IPS-18c (cell line): ENCODE data around the gene CBLB.
A peak's percentile ranks its signal among the peaks of the same experiment; 100 is the strongest.

Source experiments
- H3K4me3 ChIP-seq: 2 replicates; pipeline ENCODE4 v1.7.0; 2013; ENCODE audit warnings: low read depth, mild to moderate bottlenecking, low read length, moderate library complexity; ENCODE audit not compliant: insufficient read depth
- H3K9me3 ChIP-seq: one replicate; pipeline ENCODE4 v1.6.1; 2013; ENCODE audit warnings: mild to moderate bottlenecking, low read length, moderate library complexity; ENCODE audit not compliant: control insufficient read depth, insufficient read depth

Gene CBLB

DNA sequence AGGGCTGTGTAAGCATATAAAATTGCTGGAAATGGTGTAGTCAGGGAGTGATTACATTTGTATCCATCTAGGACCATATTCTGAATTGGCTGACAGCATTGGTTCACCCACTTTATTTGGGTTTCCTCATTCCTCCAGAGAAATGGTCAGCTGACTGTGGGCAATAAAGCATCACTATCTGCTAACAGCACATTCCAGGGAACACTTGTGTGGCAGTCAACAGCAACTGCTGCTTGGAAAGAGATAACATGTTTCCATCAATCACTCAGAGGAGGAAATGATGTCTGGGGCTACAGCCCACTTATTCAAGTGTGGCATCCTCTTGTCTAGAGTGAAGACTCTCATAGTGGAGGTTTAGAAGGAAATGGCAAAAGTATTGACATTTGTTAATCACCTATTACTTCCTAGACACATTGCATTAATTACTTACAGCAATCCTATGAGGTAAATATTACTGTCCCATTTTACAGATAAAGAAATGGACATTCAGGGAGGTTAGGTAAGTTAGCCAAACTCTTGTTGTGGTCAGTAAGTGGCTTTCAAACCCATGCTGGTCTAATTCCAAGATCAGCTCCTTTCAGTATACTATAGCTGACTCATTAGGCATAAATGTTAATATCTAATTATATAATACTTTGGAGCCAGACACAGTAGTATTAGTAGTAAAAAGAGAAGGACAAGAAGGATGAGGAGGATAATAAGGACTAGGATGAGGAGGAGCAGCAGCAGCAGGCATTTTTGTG is 254.4 kb downstream of the CBLB start:
- Histone ChIP-seq H3K9me3 (no peaks in the 10 kb centered on the region), H3K4me3 (no peak overlapping the region)

- peaks cover 3% of the 10 kb centered on the region for H3K9me3 ChIP-seq
- H3K4me3 ChIP-seq: no peak overlapping the region
Observed at GRCh38 chr3:105613120-105613519, 255.7 kb downstream of the CBLB start.

DNA sequence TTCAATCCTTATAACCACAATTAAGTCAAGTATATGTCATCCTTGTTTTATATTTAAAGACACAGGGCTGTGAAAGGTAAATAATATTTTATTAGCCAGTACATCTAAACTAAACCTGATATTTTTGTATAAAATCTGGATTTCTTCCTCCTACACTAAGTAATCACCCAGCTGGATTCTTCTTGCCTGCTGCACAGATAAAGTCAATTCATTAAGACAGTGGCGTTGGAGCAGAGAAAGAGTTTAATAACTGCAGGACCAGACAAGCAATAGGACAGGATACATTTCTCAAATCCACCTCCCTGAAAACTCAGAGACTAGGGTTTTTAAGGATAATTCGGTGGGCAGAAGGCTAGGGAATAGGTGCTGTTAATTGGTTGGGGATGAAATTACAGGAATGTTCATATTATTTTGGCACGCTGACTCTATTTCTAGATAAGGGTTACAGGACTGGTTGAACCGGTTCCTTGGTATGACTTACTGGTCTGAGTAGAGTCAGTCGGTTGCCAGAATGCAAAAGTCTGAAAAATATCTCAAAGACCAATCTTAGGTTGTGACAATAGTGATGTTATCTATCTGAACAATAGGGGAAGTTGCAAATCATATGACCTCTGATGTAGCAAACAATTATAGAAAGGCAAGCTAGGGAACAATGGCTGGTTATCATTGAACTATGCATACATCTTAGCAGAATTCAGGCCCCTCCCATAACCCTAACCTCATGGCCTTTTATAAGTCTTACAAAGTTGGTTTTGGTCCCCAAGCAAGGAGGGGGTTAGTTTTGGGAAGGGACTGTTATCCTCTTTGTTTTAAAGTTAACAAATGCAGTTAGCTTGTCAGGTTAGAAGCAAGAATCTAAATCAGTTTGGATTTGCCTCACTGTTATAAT is 257.3 kb downstream of the CBLB start:
- Histone ChIP-seq H3K9me3 (peaks cover 3% of the 10 kb centered on the region), H3K4me3 (no peak overlapping the region)

DNA sequence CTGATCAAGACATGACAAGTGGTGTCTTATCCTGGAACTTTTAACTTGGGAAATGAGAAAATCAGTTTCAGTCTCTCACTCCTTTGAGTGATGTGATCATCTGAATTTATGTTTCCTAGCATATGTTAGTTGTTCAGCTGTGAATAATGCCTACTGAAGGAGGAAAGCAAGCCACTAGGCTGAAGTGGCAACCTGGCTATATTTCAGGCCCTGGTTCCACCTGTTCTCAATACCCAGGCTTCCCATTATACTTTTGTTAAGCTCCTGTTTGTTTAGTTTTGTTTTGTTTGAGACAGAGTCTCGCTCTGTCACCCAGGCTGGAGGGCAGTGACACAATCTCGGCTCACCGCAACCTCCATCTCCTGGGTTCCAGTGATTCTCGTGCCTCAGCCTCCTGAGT is 258.3 kb downstream of the CBLB start:
- peaks cover 3% of the 10 kb centered on the region for H3K9me3 ChIP-seq
- H3K4me3 ChIP-seq: no peak overlapping the region

DNA sequence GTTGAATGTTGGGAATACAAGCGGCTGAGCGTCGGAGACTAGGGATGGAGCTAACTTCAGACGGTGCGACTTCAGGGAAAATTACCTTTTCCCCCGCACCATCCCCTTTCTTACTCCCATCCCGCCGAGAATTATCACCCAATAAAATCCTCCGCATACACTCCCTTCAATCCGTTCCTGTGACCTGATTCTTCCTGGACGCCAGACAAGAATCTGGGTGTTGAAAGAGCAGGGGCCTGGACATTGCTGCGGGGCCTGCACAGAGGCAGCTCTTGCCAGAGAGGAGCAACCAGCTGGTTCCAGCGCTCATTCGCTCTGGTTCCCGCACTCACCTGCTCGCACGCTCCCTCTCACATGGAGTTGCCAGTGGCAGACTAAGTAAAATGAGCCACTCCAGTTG is 260.2 kb downstream of the CBLB start:
- H3K4me3 ChIP-seq: peak overlapping the region; percentile 62

DNA sequence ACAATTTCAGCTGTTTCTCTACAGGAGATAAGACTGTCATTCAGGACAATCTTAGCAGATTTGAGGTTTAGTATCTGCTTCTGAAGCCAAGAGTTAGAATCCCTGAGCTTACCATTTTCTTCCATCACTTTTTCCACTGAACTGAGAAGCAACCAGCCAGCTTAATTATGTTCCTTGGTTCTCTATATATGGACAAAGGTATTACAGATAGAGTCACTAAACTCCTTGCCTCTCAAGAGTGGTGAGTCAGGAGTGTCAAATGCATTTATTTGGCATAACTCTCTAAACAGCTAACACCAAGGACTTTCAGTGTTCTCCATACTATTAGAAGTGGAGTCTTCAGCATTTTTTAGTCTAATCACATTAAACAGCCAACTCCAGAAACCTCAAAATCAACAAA is 262.8 kb downstream of the CBLB start:
- no peak overlapping the region for H3K4me3 ChIP-seq
- H3K9me3 ChIP-seq: peaks cover 7% of the 10 kb centered on the region

More for the DNA sequence above, 260.2 kb downstream of the CBLB start:
- H3K9me3 ChIP-seq: peaks cover 7% of the 10 kb centered on the region
